CD14-positive monocyte (primary cell): Measurements from ENCODE around the gene FTSJ3. TPM values are rescaled to one million over a fixed set of nuclear protein-coding genes. Genes with fewer than 3 reads are reported as not detected.

Experiments
- DNase-seq, 3 donors: peaks; one replicate each; pipeline ENCODE4 v3.0.0-alpha.2; 2011 to 2022
- H2AFZ ChIP-seq: 2 replicates; pipeline ENCODE4 v1.6.0; 2012; ENCODE audit warnings: mild to moderate bottlenecking, low read depth, low read length, inconsistent platforms; ENCODE audit not compliant: insufficient read depth, poor library complexity, severe bottlenecking
- H3K27ac ChIP-seq, 2 donors: 1 replicate in 1 of 2; 2 replicates in 1 of 2; pipeline ENCODE4 v1.5.1; 2012 to 2013; ENCODE audit warnings: low read length in 2 of 2, control low read depth in 1 of 2, inconsistent platforms in 1 of 2, low read depth in 1 of 2, mild to moderate bottlenecking in 1 of 2
- H3K27me3 ChIP-seq, 2 donors: one replicate each; pipeline versions ENCODE4 v1.6.0 to v1.6.1; 2011 to 2013; ENCODE audit warnings: low read length in 2 of 2; ENCODE audit not compliant: control insufficient read depth in 2 of 2, insufficient read depth in 2 of 2
- H3K36me3 ChIP-seq, 2 donors: replicated peaks in 1 of 2; 1 replicate in 1 of 2; 2 replicates in 1 of 2; pipeline versions ENCODE4 v1.5.1 to v1.6.1; 2012 to 2013; ENCODE audit warnings: low read length in 2 of 2, control low read depth in 1 of 2, inconsistent platforms in 1 of 2, mild to moderate bottlenecking in 1 of 2; ENCODE audit not compliant: insufficient read depth in 2 of 2, control insufficient read depth in 1 of 2
- H3K4me1 ChIP-seq, 2 donors: 1 replicate in 1 of 2; 2 replicates in 1 of 2; pipeline versions ENCODE4 v1.5.1 to v1.6.1; 2012 to 2013; ENCODE audit warnings: low read length in 2 of 2, control low read depth in 1 of 2, inconsistent platforms in 1 of 2, mild to moderate bottlenecking in 1 of 2, moderate library complexity in 1 of 2; ENCODE audit not compliant: insufficient read depth in 2 of 2, control insufficient read depth in 1 of 2
- H3K4me2 ChIP-seq: replicated peaks from 2 replicates; pipeline ENCODE3; 2012; ENCODE audit warnings: low read length, moderate library complexity, mild to moderate bottlenecking; ENCODE audit not compliant: poor library complexity, severe bottlenecking; ENCODE audit errors: extremely low read depth
- H3K4me3 ChIP-seq, 3 experiments: fragments of 200-600 bp in 1 of 3; sonication (generic) in 1 of 3; replicated peaks in 1 of 3; 1 replicate in 2 of 3; 2 replicates in 1 of 3; pipeline ENCODE4 v1.5.1; 2011 to 2013; ENCODE audit warnings: low read length in 3 of 3, mild to moderate bottlenecking in 3 of 3, control low read depth in 2 of 3, low read depth in 2 of 3, inconsistent platforms in 1 of 3, moderate library complexity in 1 of 3
- H3K79me2 ChIP-seq: 2 replicates; pipeline ENCODE4 v1.6.0; 2012; ENCODE audit warnings: mild to moderate bottlenecking, control low read depth, inconsistent platforms, low read length, moderate library complexity; ENCODE audit not compliant: insufficient read depth
- H3K9ac ChIP-seq: 2 replicates; pipeline ENCODE4 v1.6.0; 2017; ENCODE audit warnings: low read length, mild to moderate bottlenecking; ENCODE audit not compliant: insufficient read depth, poor library complexity, severe bottlenecking
- H3K9me3 ChIP-seq, 2 donors: replicated peaks in 1 of 2; 1 replicate in 1 of 2; 2 replicates in 1 of 2; pipeline versions ENCODE4 v1.5.1 to v1.6.1; 2012 to 2013; ENCODE audit warnings: low read length in 2 of 2, control low read depth in 1 of 2; ENCODE audit not compliant: control insufficient read depth in 1 of 2, insufficient read depth in 1 of 2
- H4K20me1 ChIP-seq: 2 replicates; pipeline ENCODE4 v1.6.0; 2012; ENCODE audit warnings: mild to moderate bottlenecking, low read length, control low read depth, moderate library complexity; ENCODE audit not compliant: insufficient read depth
- H3K27ac Mint-ChIP-seq, 7 donors: one replicate each; pipeline ENCODE4 v1.8.0; 2020; ENCODE audit warnings: mild to moderate bottlenecking in 7 of 7, mixed read lengths in 7 of 7, moderate library complexity in 6 of 7, inconsistent platforms in 2 of 7
- H3K27me3 Mint-ChIP-seq, 3 donors: one replicate each; pipeline ENCODE4 v1.8.0; 2021 to 2022; ENCODE audit warnings: low read depth in 3 of 3, mild to moderate bottlenecking in 3 of 3, mixed read lengths in 3 of 3, moderate library complexity in 3 of 3, inconsistent platforms in 1 of 3
- H3K36me3 Mint-ChIP-seq, 2 donors: one replicate each; pipeline ENCODE4 v1.8.0; 2020; ENCODE audit warnings: mixed read lengths in 2 of 2, inconsistent platforms in 1 of 2, mild to moderate bottlenecking in 1 of 2
- H3K4me1 Mint-ChIP-seq: one replicate; pipeline ENCODE4 v1.8.0; 2020; ENCODE audit warnings: mild to moderate bottlenecking, mixed read lengths
- H3K4me3 Mint-ChIP-seq, 2 donors: one replicate each; pipeline ENCODE4 v1.8.0; 2020; ENCODE audit warnings: mild to moderate bottlenecking in 2 of 2, mixed read lengths in 2 of 2, moderate library complexity in 1 of 2
- H3K9me3 Mint-ChIP-seq, 7 donors: one replicate each; pipeline ENCODE4 v1.8.0; 2020 to 2022; ENCODE audit warnings: mixed read lengths in 7 of 7, mild to moderate bottlenecking in 6 of 7, moderate library complexity in 6 of 7, inconsistent platforms in 2 of 7
- CTCF ChIP-seq: fragments of 200-600 bp; IDR thresholded peaks from one replicate; pipeline ENCODE4 v1.8.0; 2022; ENCODE audit warnings: antibody characterized with exemption, mild to moderate bottlenecking
- WGBS: methylation state at CpG from one replicate; pipeline ENCODE4 v1.1.5; 2013; ENCODE audit warnings: missing lambda C conversion rate; ENCODE audit not compliant: insufficient coverage; 5-methylcytosine and 5-hydroxymethylcytosine counted together
- intact Hi-C, 2 donors: fragments of 100-400 bp; cut with micrococcal nuclease; formaldehyde crosslinking; loops; one replicate each; pipeline versions ENCODE4 v1.15.0 to v1.15.1; 2023
- polyA plus RNA-seq, 3 donors: library from polyadenylated mRNA; depleted of rRNA in 1 of 3; unstranded in 2 of 3; stranded (reverse) in 1 of 3; fragments of 300-500 nt in 2 of 3; fragments of >200 nt in 1 of 3; fragmentation: Illumina TruSeq in 2 of 3; gene quantifications; 1 replicate in 2 of 3; 2 replicates in 1 of 3; pipeline ENCODE4 v1.2.3, GENCODE V29; 2012 to 2021

FTSJ3 gene
- polyA plus RNA-seq, 3 donors = 9.2 to 23.7 (median 15.0) TPM

- peaks cover 0 to 2% (median 0%) of the 10 kb centered on the region in 3 donors for H3K27me3 Mint-ChIP-seq
- Histone ChIP-seq H2AFZ (peak overlapping the region; percentile 91), H3K4me3 (peak overlapping the region; percentile 80 to 94 (median 84)), H3K36me3 (peaks cover 61 to 71% of the 10 kb centered on the region in 2 donors), H3K4me1 (peaks cover 18 to 22% of the 10 kb centered on the region in 2 donors), H3K79me2 (peaks cover 56% of the 10 kb centered on the region), H3K27ac (peak overlapping the region; percentile 76 to 95), H3K4me2 (peak overlapping the region; percentile 86), H4K20me1 (peaks cover 43% of the 10 kb centered on the region), H3K27me3 (no peaks in the 10 kb centered on the region), H3K9ac (peak overlapping the region; percentile 79), H3K9me3 (no peaks in the 10 kb centered on the region)
- H3K4me3 Mint-ChIP-seq = peak overlapping the region; percentile 99 to 100
- WGBS = 5% methylated on average over 8 of the region's 19 CpGs
- peak overlapping the region; percentile 97 to 100 (median 100) for H3K27ac Mint-ChIP-seq
- intact Hi-C loops = loop anchor here (2.0 to 5.0 kb wide), 3 partner anchors 13 to 131 kb away; partner anchors contain the start of gene SMARCD2 (in 1 of the 2)
- no peak for TF ChIP-seq CTCF
- DNase-seq = peak in 1 of 3 donors; percentile 4
- peaks cover 66 to 67% of the 10 kb centered on the region in 2 donors for H3K36me3 Mint-ChIP-seq
- no peaks in the 10 kb centered on the region for H3K9me3 Mint-ChIP-seq
- peaks cover 33% of the 10 kb centered on the region for H3K4me1 Mint-ChIP-seq
Observed at GRCh38 chr17:63827801-63828221, 348 bp upstream of the FTSJ3 start.

GRCh38 chr17:63826468-63827001 lies 928 bp downstream of the FTSJ3 start:
- Histone ChIP-seq H3K27me3 (no peaks in the 10 kb centered on the region), H3K27ac (peak overlapping the region; percentile 76 to 95), H2AFZ (peak overlapping the region; percentile 91), H3K79me2 (peaks cover 56% of the 10 kb centered on the region), H3K9ac (peak overlapping the region; percentile 79), H3K4me1 (peaks cover 18 to 22% of the 10 kb centered on the region in 2 donors), H3K9me3 (no peaks in the 10 kb centered on the region), H3K4me2 (peak overlapping the region; percentile 86), H3K36me3 (peaks cover 61 to 71% of the 10 kb centered on the region in 2 donors), H3K4me3 (peak overlapping the region; percentile 80 to 94 (median 84)), H4K20me1 (peaks cover 46% of the 10 kb centered on the region)
- Mint-ChIP-seq H3K27me3 (peaks cover 0 to 2% (median 0%) of the 10 kb centered on the region in 3 donors), H3K4me1 (peaks cover 31% of the 10 kb centered on the region), H3K36me3 (peaks cover 66 to 67% of the 10 kb centered on the region in 2 donors), H3K4me3 (peak overlapping the region; percentile 99 to 100), H3K9me3 (no peaks in the 10 kb centered on the region), H3K27ac (peak overlapping the region; percentile 97 to 100 (median 100))
- TF ChIP-seq CTCF = no peak
- WGBS = 0% methylated on average over 21 of the region's 31 CpGs
- intact Hi-C loops = loop anchor here (2.0 to 5.0 kb wide), 3 partner anchors 14 to 129 kb away; partner anchors contain the start of gene SMARCD2 (in 1 of the 2)
- DNase-seq = peak in 2 of 3 donors; percentile 7 to 12
